ENCODE results near the gene UBTF. TPM values are rescaled to one million over a fixed set of nuclear protein-coding genes. Genes with fewer than 3 reads are reported as not detected.

Gene UBTF
- polyA plus RNA-seq, 2 of the 4 experiments (the other 2 are of a cell fraction) = 39.8 to 76.2 TPM

- DNase-seq (ENCODE audit: low read depth in 1 of 2, low spot score in 1 of 2) = no peak
- FAIRE-seq = no peak
- peaks cover 18% of the 10 kb centered on the region for H3K4me1 ChIP-seq
- no peak for ATAC-seq
- CTCF ChIA-PET = interaction anchor here (0.6 to 11.1 kb wide), 17 partner anchors 9 to 207 kb away, joined by 3 to 246 read pairs (median 4); partner anchors contain the start of gene GRN
- peak overlapping the region; percentile 89 for H3K4me3 ChIP-seq
- TF ChIP-seq POLR2A (IDR thresholded peaks at IDR 0.05; ENCODE audit: low read length) (0 out of 2 replicates have a peak, but pooled peaks have one; percentile 15), GATA3 (IDR thresholded peaks at IDR 0.05; ENCODE audit: borderline replicate concordance) (no peak)
- H3K9me3 ChIP-seq = no peaks in the 10 kb centered on the region
- H3K27ac ChIP-seq = peak overlapping the region; percentile 97 to 99
- WGBS (ENCODE audit: missing lambda C conversion rate) = 2% methylated on average over 10 of the region's 10 CpGs
- POLR2A ChIA-PET = interaction anchor here (0.6 to 1.3 kb wide), 10 partner anchors 11 to 286 kb away, joined by 3 to 6 read pairs (median 4); partner anchors contain the start of genes GPATCH8 and TMUB2
- peak overlapping the region; percentile 86 for H3K4me2 ChIP-seq
Observed at GRCh38 chr17:44217738-44218343, 1.6 kb downstream of the UBTF start.

- Histone ChIP-seq H3K4me3 (no peak overlapping the region), H3K27ac (no peak overlapping the region), H3K4me2 (peak overlapping the region; percentile 86; the same call in 1 of the 3 replicates), H3K9me3 (no peaks in the 10 kb centered on the region), H3K4me1 (peaks cover 11% of the 10 kb centered on the region)
- ATAC-seq = no peak
- no peak for DNase-seq (ENCODE audit: low read depth in 1 of 2, low spot score in 1 of 2)
- FAIRE-seq = no peak
- ChIA-PET CTCF (interaction anchor here (0.7 to 11.1 kb wide), 11 partner anchors 8 to 150 kb away, joined by 3 to 246 read pairs (median 5); partner anchors contain the start of gene GRN), POLR2A (no interaction called here)
- 85% methylated on average over 5 of the region's 5 CpGs for WGBS (ENCODE audit: missing lambda C conversion rate)
- TF ChIP-seq POLR2A (IDR thresholded peaks at IDR 0.05; ENCODE audit: low read length) (no peak), NFE2L2 (conservative IDR thresholded peaks at IDR 0.05; ENCODE audit: low read length) (no peak), KDM5A (IDR thresholded peaks at IDR 0.05) (no peak), RNF2 (IDR thresholded peaks at IDR 0.05; ENCODE audit: borderline replicate concordance, low read depth) (no peak), SREBF2 (IDR thresholded peaks at IDR 0.05) (no peak), CBX2 (IDR thresholded peaks at IDR 0.05; ENCODE audit: borderline replicate concordance, low read depth) (no peak), ZNF302 (CRISPR knock-in tag; IDR thresholded peaks at IDR 0.05) (no peak), REST (IDR thresholded peaks at IDR 0.05) (no peak), ZSCAN20 (CRISPR knock-in tag; IDR thresholded peaks at IDR 0.05) (no peak), PBX3 (IDR thresholded peaks at IDR 0.05) (no peak), MYC (IDR thresholded peaks at IDR 0.05; ENCODE audit: borderline replicate concordance, low read length) (no peak), ZFP36 (IDR thresholded peaks at IDR 0.05; ENCODE audit: borderline replicate concordance, partially characterized antibody) (no peak), RAD21 (conservative IDR thresholded peaks at IDR 0.05 in 1 of 2, IDR thresholded peaks at IDR 0.05 in 1 of 2) (no peak)
Observed at GRCh38 chr17:44216694-44217093, 2.8 kb downstream of the UBTF start.

- POLR2A ChIA-PET = no interaction called here
- DNase-seq (ENCODE audit: low read depth in 1 of 2, low spot score in 1 of 2) (no peak), FAIRE-seq (no peak), ATAC-seq (no peak)
- CTCF ChIA-PET = interaction anchor here (1.1 to 11.1 kb wide), 7 partner anchors 7 to 151 kb away, joined by 3 to 246 read pairs (median 9); partner anchors contain the start of gene GRN
- no peak for TF ChIP-seq MAFK (IDR thresholded peaks at IDR 0.05; ENCODE audit: partially characterized antibody)
- no peak for TF ChIP-seq BHLHE40 (IDR thresholded peaks at IDR 0.05; ENCODE audit: low read depth, low read length)
- TF ChIP-seq RNF2 (IDR thresholded peaks at IDR 0.05; ENCODE audit: borderline replicate concordance, low read depth) = no peak
- TF ChIP-seq SREBF2 (IDR thresholded peaks at IDR 0.05) = no peak
- TF ChIP-seq FOSL2 (IDR thresholded peaks at IDR 0.05) = no peak
- no peak for TF ChIP-seq FOSL2 (CRISPR knock-in tag; IDR thresholded peaks at IDR 0.05)
- no peak for TF ChIP-seq ZC3H11A (IDR thresholded peaks at IDR 0.05)
- no peak for TF ChIP-seq CHD4 (IDR thresholded peaks at IDR 0.05; ENCODE audit: borderline replicate concordance)
- TF ChIP-seq NPAS2 (CRISPR knock-in tag; IDR thresholded peaks at IDR 0.05; ENCODE audit: borderline replicate concordance) = no peak
- no peak for TF ChIP-seq USF2 (IDR thresholded peaks at IDR 0.05)
- TF ChIP-seq CHD2 (IDR thresholded peaks at IDR 0.05; ENCODE audit: low read length, partially characterized antibody) = no peak
- no peak for TF ChIP-seq RCOR1 (IDR thresholded peaks at IDR 0.05; ENCODE audit: low read depth, low read length)
- no peak for TF ChIP-seq HDAC2 (IDR thresholded peaks at IDR 0.05)
- 93% methylated on average over 5 of the region's 5 CpGs for WGBS (ENCODE audit: missing lambda C conversion rate)
- Histone ChIP-seq H3K4me3 (no peak overlapping the region), H3K4me2 (no peak overlapping the region), H3K9me3 (no peaks in the 10 kb centered on the region), H3K4me1 (peaks cover 11% of the 10 kb centered on the region), H3K27ac (no peak overlapping the region)
Observed at GRCh38 chr17:44216173-44216572, 3.3 kb downstream of the UBTF start.
